BLaER1 (cell line): ENCODE results near the gene MPO.

ENCODE experiments used
- H3K27ac ChIP-seq: shearing (Covaris generic); formaldehyde crosslinking; 2 replicates; pipeline ENCODE4 v1.8.1; 2022
- H3K27me3 ChIP-seq: shearing (Covaris generic); formaldehyde crosslinking; 2 replicates; pipeline ENCODE4 v1.8.1; 2022
- H3K36me3 ChIP-seq: shearing (Covaris generic); formaldehyde crosslinking; 2 replicates; pipeline ENCODE4 v1.8.1; 2022
- H3K4me1 ChIP-seq: shearing (Covaris generic); formaldehyde crosslinking; 2 replicates; pipeline ENCODE4 v1.8.1; 2022
- H3K4me2 ChIP-seq: shearing (Covaris generic); formaldehyde crosslinking; 2 replicates; pipeline ENCODE4 v1.8.1; 2022
- H3K4me3 ChIP-seq: shearing (Covaris generic); formaldehyde crosslinking; 2 replicates; pipeline ENCODE4 v1.8.1; 2022
- H3K9ac ChIP-seq: shearing (Covaris generic); formaldehyde crosslinking; 2 replicates; pipeline ENCODE4 v1.8.1; 2022
- H3K9me3 ChIP-seq: shearing (Covaris generic); formaldehyde crosslinking; 2 replicates; pipeline ENCODE4 v1.8.1; 2022
- H4K20me1 ChIP-seq: shearing (Covaris generic); formaldehyde crosslinking; 2 replicates; pipeline ENCODE4 v1.8.1; 2022
- Cebpa-rat ChIP-seq: shearing (Covaris generic); IDR thresholded peaks from 2 replicates; pipeline ENCODE4 v1.8.1; 2022

The MPO gene

GRCh38 chr17:58325976-58326468, 45.3 kb upstream of the MPO start:
- peaks cover 37% of the 10 kb centered on the region for H3K36me3 ChIP-seq
- no peak for TF ChIP-seq Cebpa-rat
- H3K9me3 ChIP-seq: no peaks in the 10 kb centered on the region; the same call in 1 of the 2 replicates
- H3K27ac ChIP-seq: peak overlapping the region; percentile 100
- H3K9ac ChIP-seq: peak overlapping the region; percentile 100
- peaks cover 9% of the 10 kb centered on the region; the same call in 1 of the 2 replicates for H3K27me3 ChIP-seq
- peaks cover 72% of the 10 kb centered on the region for H3K4me1 ChIP-seq
- peaks cover 68% of the 10 kb centered on the region for H4K20me1 ChIP-seq
- H3K4me3 ChIP-seq: peak overlapping the region; percentile 96
- H3K4me2 ChIP-seq: peak overlapping the region; percentile 100

- peaks cover 74% of the 10 kb centered on the region for H3K4me1 ChIP-seq
- peak overlapping the region; percentile 100 for H3K4me2 ChIP-seq
- H3K4me3 ChIP-seq: peak overlapping the region; percentile 96
- H3K27me3 ChIP-seq: peaks cover 9% of the 10 kb centered on the region; the same call in 1 of the 2 replicates
- H4K20me1 ChIP-seq: peaks cover 61% of the 10 kb centered on the region
- peaks cover 37% of the 10 kb centered on the region for H3K36me3 ChIP-seq
- H3K9ac ChIP-seq: peak overlapping the region; percentile 82; the same call in 1 of the 2 replicates
- TF ChIP-seq Cebpa-rat: no peak
- no peaks in the 10 kb centered on the region for H3K9me3 ChIP-seq
- H3K27ac ChIP-seq: peak overlapping the region; percentile 83; the same call in 1 of the 2 replicates
Observed at GRCh38 chr17:58325289-58325726, 44.6 kb upstream of the MPO start.

DNA sequence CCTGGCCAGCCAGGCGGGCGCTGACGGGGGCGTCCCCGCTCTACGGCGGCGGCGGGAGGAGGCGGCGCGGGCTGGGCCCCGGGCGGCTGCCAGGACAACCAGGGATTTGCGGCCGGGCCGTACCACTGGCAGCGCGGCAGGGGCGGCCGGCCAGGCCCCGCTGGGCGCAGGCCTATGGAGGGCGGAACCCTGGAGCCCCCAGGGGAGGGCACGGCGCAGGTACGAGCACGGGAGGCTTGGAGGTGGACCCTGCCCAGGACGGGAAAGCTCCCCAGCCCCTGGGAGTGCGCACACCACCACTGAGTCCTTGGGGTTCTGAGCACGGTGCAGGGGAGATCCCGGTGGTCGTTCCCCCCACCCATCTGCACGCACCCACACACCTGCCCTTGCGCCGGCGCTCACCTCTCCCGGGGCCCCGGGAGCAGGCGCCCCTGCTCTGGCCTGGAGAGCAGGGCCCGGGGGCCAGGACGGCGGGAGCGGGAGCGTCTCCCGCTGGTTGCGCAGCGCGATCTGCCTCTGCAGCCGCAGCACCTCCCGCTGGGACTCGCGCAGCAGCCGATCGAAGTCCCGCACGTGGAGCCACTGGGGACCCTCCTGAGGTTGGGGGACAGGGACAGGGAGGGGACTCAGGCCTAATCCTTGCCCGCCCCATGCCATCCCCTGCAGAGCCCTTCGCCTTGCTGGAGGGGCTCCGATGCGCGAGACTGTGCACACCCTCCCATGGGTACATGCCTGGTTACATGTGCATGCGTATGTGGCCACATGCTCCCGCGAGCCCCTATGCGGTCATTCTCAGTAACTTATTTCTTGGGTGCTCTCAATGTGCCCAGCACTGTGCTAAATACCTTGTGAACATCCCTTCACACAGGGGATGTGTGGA, 43.9 kb upstream of the MPO start:
- H3K36me3 ChIP-seq: peaks cover 38% of the 10 kb centered on the region
- H3K4me2 ChIP-seq: peak overlapping the region; percentile 100
- no peak for TF ChIP-seq Cebpa-rat
- H4K20me1 ChIP-seq: peaks cover 54% of the 10 kb centered on the region
- H3K27ac ChIP-seq: peak overlapping the region; percentile 83
- peaks cover 9% of the 10 kb centered on the region; the same call in 1 of the 2 replicates for H3K27me3 ChIP-seq
- H3K4me3 ChIP-seq: peak overlapping the region; percentile 96
- peak overlapping the region; percentile 82 for H3K9ac ChIP-seq
- H3K4me1 ChIP-seq: peaks cover 74% of the 10 kb centered on the region
- no peaks in the 10 kb centered on the region for H3K9me3 ChIP-seq

GRCh38 chr17:58324056-58324408, 43.3 kb upstream of the MPO start:
- Histone ChIP-seq H3K27ac (peak overlapping the region; percentile 83), H4K20me1 (peaks cover 48% of the 10 kb centered on the region), H3K36me3 (peaks cover 43% of the 10 kb centered on the region), H3K4me1 (peaks cover 77% of the 10 kb centered on the region), H3K4me2 (peak overlapping the region; percentile 100), H3K27me3 (peaks cover 9% of the 10 kb centered on the region; the same call in 1 of the 2 replicates), H3K9me3 (no peaks in the 10 kb centered on the region), H3K4me3 (peak overlapping the region; percentile 96), H3K9ac (peak overlapping the region; percentile 82)
- TF ChIP-seq Cebpa-rat: no peak

DNA sequence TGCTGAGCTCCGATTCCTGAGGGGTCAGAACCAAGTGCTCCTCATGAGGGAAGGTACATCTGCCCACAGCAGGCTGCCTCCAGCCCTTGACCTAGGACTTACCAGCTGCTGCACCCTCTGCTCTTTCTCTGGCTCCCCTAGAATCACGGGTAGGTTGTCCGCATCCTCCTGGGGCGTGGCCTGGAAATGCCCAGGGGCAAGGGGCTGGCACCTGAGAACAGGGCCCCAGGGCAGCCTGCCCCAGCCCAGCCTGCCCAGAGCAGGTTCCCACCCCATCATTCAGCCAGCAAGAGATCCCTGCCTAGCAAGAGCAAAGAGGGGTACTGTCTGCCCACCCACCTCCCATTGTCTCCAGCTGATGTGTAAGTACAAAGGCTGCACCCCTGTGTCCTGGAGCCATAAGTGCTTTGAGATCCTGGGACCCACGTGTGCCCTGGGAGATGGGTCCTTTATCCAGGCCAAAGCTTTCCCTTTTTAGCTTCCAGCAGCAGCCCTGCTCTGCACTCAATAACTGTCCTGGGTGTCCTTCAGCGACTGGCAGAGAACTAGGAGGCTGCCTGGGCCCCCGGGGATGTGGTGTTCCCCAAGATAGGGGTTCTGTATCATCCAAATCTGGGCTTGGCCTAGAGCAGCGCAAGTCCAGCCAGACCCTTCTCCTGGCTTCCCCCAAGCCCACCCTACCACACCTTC, 42.8 kb upstream of the MPO start:
- no peaks in the 10 kb centered on the region for H3K9me3 ChIP-seq
- peak overlapping the region; percentile 82 for H3K9ac ChIP-seq
- peaks cover 82% of the 10 kb centered on the region for H3K4me1 ChIP-seq
- H3K4me3 ChIP-seq: peak overlapping the region; percentile 96
- H3K27ac ChIP-seq: peak overlapping the region; percentile 83; the same call in 1 of the 2 replicates
- H3K36me3 ChIP-seq: peaks cover 48% of the 10 kb centered on the region
- H4K20me1 ChIP-seq: peaks cover 44% of the 10 kb centered on the region
- no peak for TF ChIP-seq Cebpa-rat
- H3K27me3 ChIP-seq: peaks cover 9% of the 10 kb centered on the region; the same call in 1 of the 2 replicates
- H3K4me2 ChIP-seq: peak overlapping the region; percentile 100

DNA sequence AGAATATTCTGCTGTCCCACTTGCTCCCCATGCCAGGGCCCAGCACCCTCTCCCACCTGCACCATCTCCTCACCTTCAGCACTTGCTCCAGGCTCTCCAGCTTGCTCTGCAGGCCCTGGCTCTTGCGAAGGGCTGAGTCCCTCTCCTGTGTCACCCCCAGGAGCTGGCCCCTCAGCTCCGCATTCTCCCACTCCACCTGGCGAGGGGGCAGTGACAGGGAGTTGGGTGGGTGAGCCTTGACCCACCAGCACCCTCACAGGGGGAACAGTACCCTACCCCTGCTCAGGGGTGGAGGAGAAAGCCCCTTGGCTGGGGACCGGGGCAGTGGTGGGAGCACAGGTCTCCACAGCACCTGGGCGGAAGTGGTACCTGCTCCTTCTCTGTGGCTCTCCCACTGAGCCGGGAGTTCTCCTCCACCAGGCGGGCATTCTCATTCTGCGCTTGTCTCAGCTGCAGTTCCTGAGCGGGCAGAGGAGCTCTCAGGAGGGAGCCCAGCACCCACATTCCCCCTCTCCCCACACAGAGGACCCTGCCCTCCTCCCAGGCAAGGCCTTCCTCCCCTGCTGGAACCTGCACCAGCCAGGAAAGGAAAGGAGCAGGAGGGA, 41.9 kb upstream of the MPO start:
- no peak for TF ChIP-seq Cebpa-rat
- H3K4me3 ChIP-seq: no peak overlapping the region
- H3K4me1 ChIP-seq: peaks cover 82% of the 10 kb centered on the region

GRCh38 chr17:58321571-58322525, 41.1 kb upstream of the MPO start:
- Histone ChIP-seq H3K9me3 (no peaks in the 10 kb centered on the region), H3K36me3 (peaks cover 52% of the 10 kb centered on the region), H3K27ac (no peak overlapping the region; the same call in 1 of the 2 replicates), H3K4me1 (peaks cover 82% of the 10 kb centered on the region), H3K4me3 (no peak overlapping the region), H3K27me3 (peaks cover 9% of the 10 kb centered on the region; the same call in 1 of the 2 replicates), H3K4me2 (peak overlapping the region; percentile 14; the same call in 1 of the 2 replicates), H3K9ac (no peak overlapping the region), H4K20me1 (peaks cover 28% of the 10 kb centered on the region)
- TF ChIP-seq Cebpa-rat: no peak

More for the DNA sequence above, 41.9 kb upstream of the MPO start:
- Histone ChIP-seq H4K20me1 (peaks cover 36% of the 10 kb centered on the region), H3K27me3 (peaks cover 9% of the 10 kb centered on the region; the same call in 1 of the 2 replicates), H3K27ac (peak overlapping the region; percentile 23; the same call in 1 of the 2 replicates), H3K9me3 (no peaks in the 10 kb centered on the region), H3K4me2 (no peak overlapping the region; the same call in 1 of the 2 replicates), H3K36me3 (peaks cover 52% of the 10 kb centered on the region), H3K9ac (no peak overlapping the region)

- Histone ChIP-seq H3K9me3 (no peaks in the 10 kb centered on the region), H3K36me3 (peaks cover 63% of the 10 kb centered on the region), H3K9ac (no peak overlapping the region), H3K4me1 (peaks cover 78% of the 10 kb centered on the region), H3K4me2 (peak overlapping the region; percentile 14; the same call in 1 of the 2 replicates), H3K27me3 (peaks cover 9% of the 10 kb centered on the region; the same call in 1 of the 2 replicates), H4K20me1 (peaks cover 18% of the 10 kb centered on the region), H3K4me3 (no peak overlapping the region), H3K27ac (no peak overlapping the region)
- no peak for TF ChIP-seq Cebpa-rat
Observed at GRCh38 chr17:58320570-58321323, 40.0 kb upstream of the MPO start.
